Measurements from ENCODE around the gene SUPT3H.

GRCh38 chr6:44826025-44826676, 551.6 kb downstream of the SUPT3H start:
- no peak for TF ChIP-seq CTCF (IDR thresholded peaks at IDR 0.05)
- no peak for TF ChIP-seq POLR2A (IDR thresholded peaks at IDR 0.05)
